HEK293 (cell line): ENCODE data around the gene RASEF.

ENCODE experiments used
- CTCF ChIA-PET: fragments of 350-600 bp; formaldehyde crosslinking; extraction: SDS; loops from one replicate; lab custom pipeline; 2021; ENCODE audit warnings: antibody characterized with exemption; lab: Yijun Ruan, JAX
- POLR2A ChIA-PET: fragments of 300-600 bp; formaldehyde crosslinking; extraction: SDS; loops from one replicate; lab custom pipeline; 2020; ENCODE audit warnings: antibody characterized with exemption, inconsistent platforms; lab: Yijun Ruan, JAX
- H3K27ac ChIP-seq: fragments of 200-500 bp; sonication (Bioruptor generic); 2 replicates; pipeline ENCODE4 v1.5.1; 2014; ENCODE audit warnings: low read depth, low read length, control low read depth, inconsistent platforms; ENCODE audit errors: extremely low read depth
- H3K36me3 ChIP-seq, 2 experiments: fragments of 200-500 bp in 1 of 2; sonication (Bioruptor generic) in 1 of 2; 1 replicate in 1 of 2; 2 replicates in 1 of 2; pipeline ENCODE4 v1.5.1; 2014 to 2017; ENCODE audit warnings: inconsistent platforms in 2 of 2, low read length in 2 of 2; ENCODE audit not compliant: control insufficient read depth in 2 of 2, insufficient read depth in 1 of 2
- H3K4me1 ChIP-seq: fragments of 200-500 bp; sonication (Bioruptor generic); 2 replicates; pipeline ENCODE4 v1.5.1; 2014; ENCODE audit warnings: mild to moderate bottlenecking, low read length, inconsistent platforms; ENCODE audit not compliant: control insufficient read depth, insufficient read depth
- H3K4me3 ChIP-seq: 2 replicates; pipeline ENCODE4 v1.5.1; 2011; ENCODE audit warnings: low read depth, mild to moderate bottlenecking, control low read depth, low read length, moderate library complexity
- H3K9me3 ChIP-seq: fragments of 200-500 bp; sonication (Bioruptor generic); 2 replicates; pipeline ENCODE4 v1.5.1; 2014; ENCODE audit warnings: low read depth, low read length, inconsistent platforms; ENCODE audit not compliant: control insufficient read depth, insufficient read depth
- KLF7 ChIP-seq: fragments of 450-650 bp; formaldehyde crosslinking; IDR thresholded peaks from 2 replicates; pipeline ENCODE4 v1.5.1; 2016; ENCODE audit warnings: missing biosample characterization, missing genetic modification characterization, borderline replicate concordance
- REPIN1 ChIP-seq: fragments of 450-650 bp; formaldehyde crosslinking; IDR thresholded peaks from 2 replicates; pipeline ENCODE4 v1.5.1; 2017; ENCODE audit warnings: missing biosample characterization, missing genetic modification characterization, low read depth
- YY2 ChIP-seq: fragments of 450-650 bp; formaldehyde crosslinking; IDR thresholded peaks from 2 replicates; pipeline ENCODE4 v1.5.1; 2016; ENCODE audit warnings: missing biosample characterization, missing genetic modification characterization
- ZBTB6 ChIP-seq: fragments of 450-650 bp; formaldehyde crosslinking; IDR thresholded peaks from 2 replicates; pipeline ENCODE4 v1.5.1; 2017; ENCODE audit warnings: missing biosample characterization, missing genetic modification characterization
- ZFP3 ChIP-seq: fragments of 450-650 bp; formaldehyde crosslinking; IDR thresholded peaks from 2 replicates; pipeline ENCODE4 v1.5.1; 2016; ENCODE audit warnings: low read depth, missing biosample characterization, missing genetic modification characterization
- ZNF18 ChIP-seq: fragments of 450-650 bp; formaldehyde crosslinking; IDR thresholded peaks from 2 replicates; pipeline ENCODE4 v1.5.1; 2016; ENCODE audit warnings: missing biosample characterization, missing genetic modification characterization
- ZNF239 ChIP-seq: fragments of 450-650 bp; formaldehyde crosslinking; IDR thresholded peaks from 2 replicates; pipeline ENCODE4 v1.5.1; 2016; ENCODE audit warnings: missing biosample characterization, missing genetic modification characterization
- ZNF26 ChIP-seq: fragments of 450-650 bp; formaldehyde crosslinking; IDR thresholded peaks from 2 replicates; pipeline ENCODE4 v1.5.1; 2016; ENCODE audit warnings: missing biosample characterization, missing genetic modification characterization
- ZNF266 ChIP-seq: fragments of 450-650 bp; formaldehyde crosslinking; IDR thresholded peaks from 2 replicates; pipeline ENCODE4 v1.5.1; 2016; ENCODE audit warnings: missing biosample characterization, missing genetic modification characterization, low read depth
- ZNF335 ChIP-seq: fragments of 450-650 bp; formaldehyde crosslinking; conservative IDR thresholded peaks from 2 replicates; pipeline ENCODE4 v1.5.1; 2016; ENCODE audit warnings: missing biosample characterization, missing genetic modification characterization
- ZNF433 ChIP-seq: fragments of 450-650 bp; formaldehyde crosslinking; IDR thresholded peaks from 2 replicates; pipeline ENCODE4 v1.5.1; 2016; ENCODE audit warnings: missing biosample characterization, missing genetic modification characterization, low read depth
- ZNF48 ChIP-seq: fragments of 450-650 bp; formaldehyde crosslinking; IDR thresholded peaks from 2 replicates; pipeline ENCODE4 v1.5.1; 2016; ENCODE audit warnings: missing biosample characterization, missing genetic modification characterization
- ZNF624 ChIP-seq: fragments of 450-650 bp; formaldehyde crosslinking; IDR thresholded peaks from 2 replicates; pipeline ENCODE4 v1.5.1; 2017; ENCODE audit warnings: missing biosample characterization, missing genetic modification characterization
- ZNF658 ChIP-seq: fragments of 450-650 bp; formaldehyde crosslinking; IDR thresholded peaks from 2 replicates; pipeline ENCODE4; 2016; ENCODE audit warnings: missing biosample characterization, missing genetic modification characterization
- TF ChIP-seq, protein P1 (sequence below): fragments of 450-650 bp; formaldehyde crosslinking; IDR thresholded peaks from 2 replicates; pipeline ENCODE4 v1.5.1; 2016; ENCODE audit warnings: missing biosample characterization, missing genetic modification characterization, low read depth
- TF ChIP-seq, protein P2 (sequence below): fragments of 450-650 bp; formaldehyde crosslinking; IDR thresholded peaks from 2 replicates; pipeline ENCODE4 v1.5.1; 2017; ENCODE audit warnings: missing biosample characterization, missing genetic modification characterization
- TF ChIP-seq, protein P3 (sequence below): fragments of 450-650 bp; formaldehyde crosslinking; IDR thresholded peaks from 2 replicates; pipeline ENCODE4 v1.5.1; 2016; ENCODE audit warnings: missing biosample characterization, missing genetic modification characterization

The RASEF gene

DNA sequence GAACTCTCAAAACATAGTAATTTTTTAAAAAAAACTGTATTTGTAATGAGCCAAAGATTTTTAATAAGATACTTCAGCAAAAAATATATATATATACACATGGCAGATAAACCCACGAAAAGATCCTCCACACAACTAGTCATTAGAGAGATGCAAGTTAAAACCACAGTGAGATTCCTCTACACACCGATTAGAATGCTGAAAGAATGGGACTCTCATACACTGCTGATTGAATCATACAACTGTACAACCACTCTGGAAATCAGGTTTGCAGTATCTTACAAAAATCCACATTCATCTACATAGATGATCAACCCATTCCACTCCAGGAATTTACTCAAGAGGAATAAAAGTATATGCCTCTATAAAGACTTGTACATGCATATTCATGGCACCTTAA lies 43.7 kb downstream of the RASEF start:
- TF ChIP-seq ZNF26, result no peak
- H3K9me3 ChIP-seq, result no peaks in the 10 kb centered on the region
- ChIA-PET CTCF (interaction anchor here (0.7 kb wide), 1 partner anchor 1373 kb away, joined by 4 read pairs; no protein-coding TSS in a partner anchor), POLR2A (no interaction called here)
- no peak overlapping the region for H3K4me3 ChIP-seq
- peaks cover 0 to 28% of the 10 kb centered on the region in 2 experiments for H3K36me3 ChIP-seq
- H3K27ac ChIP-seq, result no peak overlapping the region
- H3K4me1 ChIP-seq, result no peaks in the 10 kb centered on the region

- POLR2A ChIA-PET, result no interaction called here
- Histone ChIP-seq H3K4me1 (no peaks in the 10 kb centered on the region), H3K36me3 (peaks cover 0 to 26% of the 10 kb centered on the region in 2 experiments), H3K4me3 (no peak overlapping the region), H3K9me3 (no peaks in the 10 kb centered on the region), H3K27ac (no peak overlapping the region)
- CTCF ChIA-PET, result interaction anchor here (0.7 kb wide), 1 partner anchor 103 kb away, joined by 3 read pairs; no protein-coding TSS in a partner anchor
- TF ChIP-seq, protein P1, sequence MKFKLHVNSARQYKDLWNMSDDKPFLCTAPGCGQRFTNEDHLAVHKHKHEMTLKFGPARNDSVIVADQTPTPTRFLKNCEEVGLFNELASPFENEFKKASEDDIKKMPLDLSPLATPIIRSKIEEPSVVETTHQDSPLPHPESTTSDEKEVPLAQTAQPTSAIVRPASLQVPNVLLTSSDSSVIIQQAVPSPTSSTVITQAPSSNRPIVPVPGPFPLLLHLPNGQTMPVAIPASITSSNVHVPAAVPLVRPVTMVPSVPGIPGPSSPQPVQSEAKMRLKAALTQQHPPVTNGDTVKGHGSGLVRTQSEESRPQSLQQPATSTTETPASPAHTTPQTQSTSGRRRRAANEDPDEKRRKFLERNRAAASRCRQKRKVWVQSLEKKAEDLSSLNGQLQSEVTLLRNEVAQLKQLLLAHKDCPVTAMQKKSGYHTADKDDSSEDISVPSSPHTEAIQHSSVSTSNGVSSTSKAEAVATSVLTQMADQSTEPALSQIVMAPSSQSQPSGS (tag by site-specific recombination), result no peak
- TF ChIP-seq ZNF624 (tag by site-specific recombination) (no peak), KLF7 (tag by site-specific recombination) (no peak), ZNF18 (tag by site-specific recombination) (no peak), ZNF335 (tag by site-specific recombination) (no peak), YY2 (no peak), ZNF433 (no peak), ZNF239 (tag by site-specific recombination) (no peak), ZNF266 (tag by site-specific recombination) (no peak), ZNF658 (tag by site-specific recombination) (no peak), ZFP3 (tag by site-specific recombination) (no peak), REPIN1 (tag by site-specific recombination) (no peak), ZNF48 (no peak), ZBTB6 (no peak)
- TF ChIP-seq, protein P2, sequence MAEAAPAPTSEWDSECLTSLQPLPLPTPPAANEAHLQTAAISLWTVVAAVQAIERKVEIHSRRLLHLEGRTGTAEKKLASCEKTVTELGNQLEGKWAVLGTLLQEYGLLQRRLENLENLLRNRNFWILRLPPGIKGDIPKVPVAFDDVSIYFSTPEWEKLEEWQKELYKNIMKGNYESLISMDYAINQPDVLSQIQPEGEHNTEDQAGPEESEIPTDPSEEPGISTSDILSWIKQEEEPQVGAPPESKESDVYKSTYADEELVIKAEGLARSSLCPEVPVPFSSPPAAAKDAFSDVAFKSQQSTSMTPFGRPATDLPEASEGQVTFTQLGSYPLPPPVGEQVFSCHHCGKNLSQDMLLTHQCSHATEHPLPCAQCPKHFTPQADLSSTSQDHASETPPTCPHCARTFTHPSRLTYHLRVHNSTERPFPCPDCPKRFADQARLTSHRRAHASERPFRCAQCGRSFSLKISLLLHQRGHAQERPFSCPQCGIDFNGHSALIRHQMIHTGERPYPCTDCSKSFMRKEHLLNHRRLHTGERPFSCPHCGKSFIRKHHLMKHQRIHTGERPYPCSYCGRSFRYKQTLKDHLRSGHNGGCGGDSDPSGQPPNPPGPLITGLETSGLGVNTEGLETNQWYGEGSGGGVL (tag by site-specific recombination), result no peak
- TF ChIP-seq, protein P3, sequence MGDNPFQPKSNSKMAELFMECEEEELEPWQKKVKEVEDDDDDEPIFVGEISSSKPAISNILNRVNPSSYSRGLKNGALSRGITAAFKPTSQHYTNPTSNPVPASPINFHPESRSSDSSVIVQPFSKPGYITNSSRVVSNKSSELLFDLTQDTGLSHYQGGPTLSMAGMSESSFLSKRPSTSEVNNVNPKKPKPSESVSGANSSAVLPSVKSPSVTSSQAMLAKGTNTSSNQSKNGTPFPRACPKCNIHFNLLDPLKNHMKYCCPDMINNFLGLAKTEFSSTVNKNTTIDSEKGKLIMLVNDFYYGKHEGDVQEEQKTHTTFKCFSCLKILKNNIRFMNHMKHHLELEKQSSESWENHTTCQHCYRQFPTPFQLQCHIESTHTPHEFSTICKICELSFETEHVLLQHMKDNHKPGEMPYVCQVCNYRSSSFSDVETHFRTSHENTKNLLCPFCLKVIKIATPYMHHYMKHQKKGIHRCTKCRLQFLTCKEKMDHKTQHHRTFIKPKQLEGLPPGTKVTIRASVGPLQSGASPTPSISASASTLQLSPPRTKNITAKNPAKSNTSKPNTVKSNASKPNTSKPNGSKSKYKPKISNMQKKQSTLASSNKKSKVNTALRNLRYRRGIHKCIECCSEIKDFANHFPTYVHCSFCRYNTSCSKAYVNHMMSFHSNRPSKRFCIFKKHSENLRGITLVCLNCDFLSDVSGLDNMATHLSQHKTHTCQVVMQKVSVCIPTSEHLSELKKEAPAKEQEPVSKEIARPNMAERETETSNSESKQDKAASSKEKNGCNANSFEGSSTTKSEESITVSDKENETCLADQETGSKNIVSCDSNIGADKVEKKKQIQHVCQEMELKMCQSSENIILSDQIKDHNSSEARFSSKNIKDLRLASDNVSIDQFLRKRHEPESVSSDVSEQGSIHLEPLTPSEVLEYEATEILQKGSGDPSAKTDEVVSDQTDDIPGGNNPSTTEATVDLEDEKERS (tag by site-specific recombination), result no peak
Observed at GRCh38 chr9:83015897-83016296, 47.0 kb downstream of the RASEF start.
